Measurements from ENCODE around the gene CETN1. TPM values are rescaled to one million over a fixed set of nuclear protein-coding genes. Genes with fewer than 3 reads are reported as not detected.

Gene CETN1
- total RNA-seq, 2 donors from 2014 or later: not detected

- Mint-ChIP-seq H3K4me3 (no peak overlapping the region), H3K27ac (no peak overlapping the region), H3K27me3 (ENCODE audit: insufficient read depth) (no peaks in the 10 kb centered on the region), H3K4me1 (peaks cover 11% of the 10 kb centered on the region), H3K9me3 (peaks cover 30% of the 10 kb centered on the region), H3K36me3 (ENCODE audit: low read depth) (no peaks in the 10 kb centered on the region)
- TF ChIP-seq CTCF (conservative IDR thresholded peaks at IDR 0.05): no peak
- H3K36me3 ChIP-seq (ENCODE audit: control insufficient read depth, insufficient read depth, low read length): no peaks in the 10 kb centered on the region
- DNase-seq: no peak
- H3K9me3 ChIP-seq (ENCODE audit: control insufficient read depth, low read length): peaks cover 23% of the 10 kb centered on the region
- WGBS, 2 experiments (ENCODE audit: insufficient coverage in 1 of 2, insufficient read length in 1 of 2): 86 to 88% methylated on average over 1 to 2 of the region's 4 CpGs
- no peak overlapping the region for H3K27ac ChIP-seq (ENCODE audit: low read depth, low read length)
- no peaks in the 10 kb centered on the region for H3K27me3 ChIP-seq (ENCODE audit: control insufficient read depth, insufficient read depth, low read length, poor library complexity, severe bottlenecking)
- no peak overlapping the region for H3K9ac ChIP-seq (ENCODE audit: extremely low read depth, low read length, poor library complexity, severe bottlenecking)
- H3K4me1 ChIP-seq (ENCODE audit: control insufficient read depth, insufficient read depth, low read length): no peaks in the 10 kb centered on the region
- no peak overlapping the region for H3K4me3 ChIP-seq (ENCODE audit: low read length)
Measured at GRCh38 chr18:551404-552061, 28.6 kb upstream of the CETN1 start.

- Histone ChIP-seq H3K4me3 (ENCODE audit: low read length) (no peak overlapping the region), H3K36me3 (ENCODE audit: control insufficient read depth, insufficient read depth, low read length) (no peaks in the 10 kb centered on the region), H3K27me3 (ENCODE audit: control insufficient read depth, insufficient read depth, low read length, poor library complexity, severe bottlenecking) (no peaks in the 10 kb centered on the region), H3K27ac (ENCODE audit: low read depth, low read length) (no peak overlapping the region), H3K9ac (ENCODE audit: extremely low read depth, low read length, poor library complexity, severe bottlenecking) (no peak overlapping the region), H3K4me1 (ENCODE audit: control insufficient read depth, insufficient read depth, low read length) (no peaks in the 10 kb centered on the region), H3K9me3 (ENCODE audit: control insufficient read depth, low read length) (peaks cover 29% of the 10 kb centered on the region)
- Mint-ChIP-seq H3K27ac (peak overlapping the region; percentile 82), H3K36me3 (ENCODE audit: low read depth) (no peaks in the 10 kb centered on the region), H3K4me3 (no peak overlapping the region), H3K27me3 (ENCODE audit: insufficient read depth) (no peaks in the 10 kb centered on the region), H3K4me1 (peaks cover 11% of the 10 kb centered on the region), H3K9me3 (peaks cover 16% of the 10 kb centered on the region)
- TF ChIP-seq CTCF (conservative IDR thresholded peaks at IDR 0.05): no peak
- 77 to 79% methylated on average over 6 to 13 of the region's 13 CpGs for WGBS, 2 experiments (ENCODE audit: insufficient coverage in 1 of 2, insufficient read length in 1 of 2)
- peak; percentile 53 for DNase-seq
Measured at GRCh38 chr18:555705-556457, 24.3 kb upstream of the CETN1 start.

GRCh38 chr18:564708-565561, 15.2 kb upstream of the CETN1 start:
- peaks cover 2% of the 10 kb centered on the region for H3K36me3 Mint-ChIP-seq (ENCODE audit: low read depth)
- no peaks in the 10 kb centered on the region for H3K36me3 ChIP-seq (ENCODE audit: control insufficient read depth, insufficient read depth, low read length)
- peaks cover 3% of the 10 kb centered on the region for H3K4me1 Mint-ChIP-seq
- 93 to 94% methylated on average over 11 of the region's 11 CpGs for WGBS, 2 experiments (ENCODE audit: insufficient coverage in 1 of 2, insufficient read length in 1 of 2)
- H3K9ac ChIP-seq (ENCODE audit: extremely low read depth, low read length, poor library complexity, severe bottlenecking): no peak overlapping the region
- no peak overlapping the region for H3K4me3 Mint-ChIP-seq
- peaks cover 4% of the 10 kb centered on the region for H3K27me3 Mint-ChIP-seq (ENCODE audit: insufficient read depth)
- H3K9me3 ChIP-seq (ENCODE audit: control insufficient read depth, low read length): peaks cover 14% of the 10 kb centered on the region
- TF ChIP-seq CTCF (conservative IDR thresholded peaks at IDR 0.05): no peak
- H3K4me1 ChIP-seq (ENCODE audit: control insufficient read depth, insufficient read depth, low read length): no peaks in the 10 kb centered on the region
- no peaks in the 10 kb centered on the region for H3K27me3 ChIP-seq (ENCODE audit: control insufficient read depth, insufficient read depth, low read length, poor library complexity, severe bottlenecking)
- DNase-seq: no peak
- no peak overlapping the region for H3K27ac Mint-ChIP-seq
- H3K9me3 Mint-ChIP-seq: peaks cover 14% of the 10 kb centered on the region
- no peak overlapping the region for H3K4me3 ChIP-seq (ENCODE audit: low read length)
- no peak overlapping the region for H3K27ac ChIP-seq (ENCODE audit: low read depth, low read length)
